Measurements from ENCODE around the gene CAVIN3.

DNA sequence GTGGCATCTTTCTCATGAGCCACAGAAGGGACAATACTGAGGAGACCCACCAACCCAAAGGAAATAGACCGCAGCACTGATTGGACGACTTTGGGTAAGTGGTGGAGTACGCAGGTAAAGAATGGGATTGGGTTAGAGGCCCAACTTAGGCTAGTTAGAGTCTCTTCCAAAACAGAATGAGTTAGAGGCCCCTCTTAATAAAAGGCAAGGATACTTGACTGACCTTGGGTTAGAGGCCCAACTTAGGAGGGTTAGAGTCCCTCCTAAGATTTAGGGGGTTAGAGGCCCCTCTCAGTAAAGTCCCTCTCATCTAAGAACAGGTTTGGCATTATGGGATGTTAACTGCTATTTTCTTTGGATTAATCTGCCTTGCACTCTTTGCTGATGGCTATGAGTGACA, 36.1 kb downstream of the CAVIN3 start:
- TF ChIP-seq, protein P1, sequence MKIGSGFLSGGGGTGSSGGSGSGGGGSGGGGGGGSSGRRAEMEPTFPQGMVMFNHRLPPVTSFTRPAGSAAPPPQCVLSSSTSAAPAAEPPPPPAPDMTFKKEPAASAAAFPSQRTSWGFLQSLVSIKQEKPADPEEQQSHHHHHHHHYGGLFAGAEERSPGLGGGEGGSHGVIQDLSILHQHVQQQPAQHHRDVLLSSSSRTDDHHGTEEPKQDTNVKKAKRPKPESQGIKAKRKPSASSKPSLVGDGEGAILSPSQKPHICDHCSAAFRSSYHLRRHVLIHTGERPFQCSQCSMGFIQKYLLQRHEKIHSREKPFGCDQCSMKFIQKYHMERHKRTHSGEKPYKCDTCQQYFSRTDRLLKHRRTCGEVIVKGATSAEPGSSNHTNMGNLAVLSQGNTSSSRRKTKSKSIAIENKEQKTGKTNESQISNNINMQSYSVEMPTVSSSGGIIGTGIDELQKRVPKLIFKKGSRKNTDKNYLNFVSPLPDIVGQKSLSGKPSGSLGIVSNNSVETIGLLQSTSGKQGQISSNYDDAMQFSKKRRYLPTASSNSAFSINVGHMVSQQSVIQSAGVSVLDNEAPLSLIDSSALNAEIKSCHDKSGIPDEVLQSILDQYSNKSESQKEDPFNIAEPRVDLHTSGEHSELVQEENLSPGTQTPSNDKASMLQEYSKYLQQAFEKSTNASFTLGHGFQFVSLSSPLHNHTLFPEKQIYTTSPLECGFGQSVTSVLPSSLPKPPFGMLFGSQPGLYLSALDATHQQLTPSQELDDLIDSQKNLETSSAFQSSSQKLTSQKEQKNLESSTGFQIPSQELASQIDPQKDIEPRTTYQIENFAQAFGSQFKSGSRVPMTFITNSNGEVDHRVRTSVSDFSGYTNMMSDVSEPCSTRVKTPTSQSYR (CRISPR knock-in tag; IDR thresholded peaks at IDR 0.05): no peak
- TF ChIP-seq, protein P2, sequence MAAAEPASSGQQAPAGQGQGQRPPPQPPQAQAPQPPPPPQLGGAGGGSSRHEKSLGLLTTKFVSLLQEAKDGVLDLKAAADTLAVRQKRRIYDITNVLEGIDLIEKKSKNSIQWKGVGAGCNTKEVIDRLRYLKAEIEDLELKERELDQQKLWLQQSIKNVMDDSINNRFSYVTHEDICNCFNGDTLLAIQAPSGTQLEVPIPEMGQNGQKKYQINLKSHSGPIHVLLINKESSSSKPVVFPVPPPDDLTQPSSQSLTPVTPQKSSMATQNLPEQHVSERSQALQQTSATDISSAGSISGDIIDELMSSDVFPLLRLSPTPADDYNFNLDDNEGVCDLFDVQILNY (CRISPR knock-in tag; IDR thresholded peaks at IDR 0.05): no peak
- TF ChIP-seq, protein P3, sequence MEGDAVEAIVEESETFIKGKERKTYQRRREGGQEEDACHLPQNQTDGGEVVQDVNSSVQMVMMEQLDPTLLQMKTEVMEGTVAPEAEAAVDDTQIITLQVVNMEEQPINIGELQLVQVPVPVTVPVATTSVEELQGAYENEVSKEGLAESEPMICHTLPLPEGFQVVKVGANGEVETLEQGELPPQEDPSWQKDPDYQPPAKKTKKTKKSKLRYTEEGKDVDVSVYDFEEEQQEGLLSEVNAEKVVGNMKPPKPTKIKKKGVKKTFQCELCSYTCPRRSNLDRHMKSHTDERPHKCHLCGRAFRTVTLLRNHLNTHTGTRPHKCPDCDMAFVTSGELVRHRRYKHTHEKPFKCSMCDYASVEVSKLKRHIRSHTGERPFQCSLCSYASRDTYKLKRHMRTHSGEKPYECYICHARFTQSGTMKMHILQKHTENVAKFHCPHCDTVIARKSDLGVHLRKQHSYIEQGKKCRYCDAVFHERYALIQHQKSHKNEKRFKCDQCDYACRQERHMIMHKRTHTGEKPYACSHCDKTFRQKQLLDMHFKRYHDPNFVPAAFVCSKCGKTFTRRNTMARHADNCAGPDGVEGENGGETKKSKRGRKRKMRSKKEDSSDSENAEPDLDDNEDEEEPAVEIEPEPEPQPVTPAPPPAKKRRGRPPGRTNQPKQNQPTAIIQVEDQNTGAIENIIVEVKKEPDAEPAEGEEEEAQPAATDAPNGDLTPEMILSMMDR (IDR thresholded peaks at IDR 0.05): no peak
- no peak for TF ChIP-seq SP1 (CRISPR knock-in tag; conservative IDR thresholded peaks at IDR 0.05)
- no peak for TF ChIP-seq NFE2L1 (CRISPR knock-in tag; IDR thresholded peaks at IDR 0.05)
- TF ChIP-seq JUN (CRISPR knock-in tag; IDR thresholded peaks at IDR 0.05): no peak
- no peak for TF ChIP-seq ELF4 (CRISPR knock-in tag; IDR thresholded peaks at IDR 0.05; ENCODE audit: low read depth)
- TF ChIP-seq, protein P4, sequence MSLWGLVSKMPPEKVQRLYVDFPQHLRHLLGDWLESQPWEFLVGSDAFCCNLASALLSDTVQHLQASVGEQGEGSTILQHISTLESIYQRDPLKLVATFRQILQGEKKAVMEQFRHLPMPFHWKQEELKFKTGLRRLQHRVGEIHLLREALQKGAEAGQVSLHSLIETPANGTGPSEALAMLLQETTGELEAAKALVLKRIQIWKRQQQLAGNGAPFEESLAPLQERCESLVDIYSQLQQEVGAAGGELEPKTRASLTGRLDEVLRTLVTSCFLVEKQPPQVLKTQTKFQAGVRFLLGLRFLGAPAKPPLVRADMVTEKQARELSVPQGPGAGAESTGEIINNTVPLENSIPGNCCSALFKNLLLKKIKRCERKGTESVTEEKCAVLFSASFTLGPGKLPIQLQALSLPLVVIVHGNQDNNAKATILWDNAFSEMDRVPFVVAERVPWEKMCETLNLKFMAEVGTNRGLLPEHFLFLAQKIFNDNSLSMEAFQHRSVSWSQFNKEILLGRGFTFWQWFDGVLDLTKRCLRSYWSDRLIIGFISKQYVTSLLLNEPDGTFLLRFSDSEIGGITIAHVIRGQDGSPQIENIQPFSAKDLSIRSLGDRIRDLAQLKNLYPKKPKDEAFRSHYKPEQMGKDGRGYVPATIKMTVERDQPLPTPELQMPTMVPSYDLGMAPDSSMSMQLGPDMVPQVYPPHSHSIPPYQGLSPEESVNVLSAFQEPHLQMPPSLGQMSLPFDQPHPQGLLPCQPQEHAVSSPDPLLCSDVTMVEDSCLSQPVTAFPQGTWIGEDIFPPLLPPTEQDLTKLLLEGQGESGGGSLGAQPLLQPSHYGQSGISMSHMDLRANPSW (CRISPR knock-in tag; conservative IDR thresholded peaks at IDR 0.05; ENCODE audit: low read depth): no peak
- TF ChIP-seq, protein P5, sequence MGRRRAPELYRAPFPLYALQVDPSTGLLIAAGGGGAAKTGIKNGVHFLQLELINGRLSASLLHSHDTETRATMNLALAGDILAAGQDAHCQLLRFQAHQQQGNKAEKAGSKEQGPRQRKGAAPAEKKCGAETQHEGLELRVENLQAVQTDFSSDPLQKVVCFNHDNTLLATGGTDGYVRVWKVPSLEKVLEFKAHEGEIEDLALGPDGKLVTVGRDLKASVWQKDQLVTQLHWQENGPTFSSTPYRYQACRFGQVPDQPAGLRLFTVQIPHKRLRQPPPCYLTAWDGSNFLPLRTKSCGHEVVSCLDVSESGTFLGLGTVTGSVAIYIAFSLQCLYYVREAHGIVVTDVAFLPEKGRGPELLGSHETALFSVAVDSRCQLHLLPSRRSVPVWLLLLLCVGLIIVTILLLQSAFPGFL (CRISPR knock-in tag; IDR thresholded peaks at IDR 0.05; ENCODE audit: borderline replicate concordance): no peak
- no peak for TF ChIP-seq ESRRA (CRISPR knock-in tag; IDR thresholded peaks at IDR 0.05; ENCODE audit: borderline replicate concordance)
- no peak for TF ChIP-seq SMAD4 (CRISPR knock-in tag; IDR thresholded peaks at IDR 0.05)
- TF ChIP-seq, protein P6, sequence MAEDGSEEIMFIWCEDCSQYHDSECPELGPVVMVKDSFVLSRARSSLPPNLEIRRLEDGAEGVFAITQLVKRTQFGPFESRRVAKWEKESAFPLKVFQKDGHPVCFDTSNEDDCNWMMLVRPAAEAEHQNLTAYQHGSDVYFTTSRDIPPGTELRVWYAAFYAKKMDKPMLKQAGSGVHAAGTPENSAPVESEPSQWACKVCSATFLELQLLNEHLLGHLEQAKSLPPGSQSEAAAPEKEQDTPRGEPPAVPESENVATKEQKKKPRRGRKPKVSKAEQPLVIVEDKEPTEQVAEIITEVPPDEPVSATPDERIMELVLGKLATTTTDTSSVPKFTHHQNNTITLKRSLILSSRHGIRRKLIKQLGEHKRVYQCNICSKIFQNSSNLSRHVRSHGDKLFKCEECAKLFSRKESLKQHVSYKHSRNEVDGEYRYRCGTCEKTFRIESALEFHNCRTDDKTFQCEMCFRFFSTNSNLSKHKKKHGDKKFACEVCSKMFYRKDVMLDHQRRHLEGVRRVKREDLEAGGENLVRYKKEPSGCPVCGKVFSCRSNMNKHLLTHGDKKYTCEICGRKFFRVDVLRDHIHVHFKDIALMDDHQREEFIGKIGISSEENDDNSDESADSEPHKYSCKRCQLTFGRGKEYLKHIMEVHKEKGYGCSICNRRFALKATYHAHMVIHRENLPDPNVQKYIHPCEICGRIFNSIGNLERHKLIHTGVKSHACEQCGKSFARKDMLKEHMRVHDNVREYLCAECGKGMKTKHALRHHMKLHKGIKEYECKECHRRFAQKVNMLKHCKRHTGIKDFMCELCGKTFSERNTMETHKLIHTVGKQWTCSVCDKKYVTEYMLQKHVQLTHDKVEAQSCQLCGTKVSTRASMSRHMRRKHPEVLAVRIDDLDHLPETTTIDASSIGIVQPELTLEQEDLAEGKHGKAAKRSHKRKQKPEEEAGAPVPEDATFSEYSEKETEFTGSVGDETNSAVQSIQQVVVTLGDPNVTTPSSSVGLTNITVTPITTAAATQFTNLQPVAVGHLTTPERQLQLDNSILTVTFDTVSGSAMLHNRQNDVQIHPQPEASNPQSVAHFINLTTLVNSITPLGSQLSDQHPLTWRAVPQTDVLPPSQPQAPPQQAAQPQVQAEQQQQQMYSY (CRISPR knock-in tag; IDR thresholded peaks at IDR 0.05): no peak

All from WTC11 (cell line).